K562 (cell line): ENCODE measurements around the gene MAML1. TPM values are rescaled to one million over a fixed set of nuclear protein-coding genes. Genes with fewer than 3 reads are reported as not detected.

Experiments
- C11orf30 ChIP-seq: fragments of 450-650 bp; IDR thresholded peaks from 2 replicates; pipeline ENCODE4 v1.6.1; 2016; ENCODE audit warnings: low read depth, mild to moderate bottlenecking
- CHD2 ChIP-seq: IDR thresholded peaks from 2 replicates; pipeline ENCODE4 v1.6.1; 2011; ENCODE audit warnings: low read depth, low read length
- ETV1 ChIP-seq: fragments of 450-650 bp; conservative IDR thresholded peaks from 2 replicates; pipeline ENCODE4 v1.6.1; 2016; ENCODE audit warnings: missing genetic modification characterization, control low read depth, low read depth, missing compliant biosample characterization
- FOXJ3 ChIP-seq: sonication (generic); formaldehyde crosslinking; IDR thresholded peaks from 2 replicates; pipeline ENCODE4 v1.4.0; 2020; ENCODE audit warnings: mild to moderate bottlenecking, missing genetic modification reagents
- HMG20A ChIP-seq: fragments of 450-650 bp; formaldehyde crosslinking; conservative IDR thresholded peaks from 2 replicates; pipeline ENCODE4 v1.4.0; 2020; ENCODE audit warnings: mild to moderate bottlenecking, mixed read lengths
- IRF2 ChIP-seq: sonication (generic); formaldehyde crosslinking; IDR thresholded peaks from 2 replicates; pipeline ENCODE4 v1.8.1; 2022; ENCODE audit warnings: mild to moderate bottlenecking, missing genetic modification reagents
- JUND ChIP-seq, 2 experiments: IDR thresholded peaks; 2 replicates in 1 of 2; 3 replicates in 1 of 2; pipeline ENCODE4 v1.6.1; 2011; ENCODE audit warnings: borderline replicate concordance in 2 of 2, low read depth in 2 of 2, low read length in 2 of 2, improper control_type of control experiment in 1 of 2, missing biosample characterization in 1 of 2, missing genetic modification characterization in 1 of 2, missing genetic modification reagents in 1 of 2
- KDM4B ChIP-seq, 2 experiments: fragments of 450-650 bp in 1 of 2; sonication (generic) in 1 of 2; IDR thresholded peaks; 2 replicates each; pipeline ENCODE4 v1.6.1; 2016 to 2017; ENCODE audit warnings: borderline replicate concordance in 2 of 2, antibody characterized with exemption in 1 of 2, low read depth in 1 of 2, mild to moderate bottlenecking in 1 of 2
- NCOA6 ChIP-seq: fragments of 450-650 bp; IDR thresholded peaks from 2 replicates; pipeline ENCODE4 v1.6.1; 2017; ENCODE audit warnings: mild to moderate bottlenecking
- NONO ChIP-seq, 2 experiments: fragments of 200-400 bp in 1 of 2; fragments of 450-650 bp in 1 of 2; formaldehyde crosslinking in 1 of 2; IDR thresholded peaks; 2 replicates each; pipeline ENCODE4 v1.6.1; 2017; ENCODE audit warnings: low read depth in 2 of 2, mild to moderate bottlenecking in 2 of 2, moderate library complexity in 2 of 2, low read length in 1 of 2
- PKNOX1 ChIP-seq: fragments of 450-650 bp; IDR thresholded peaks from 2 replicates; pipeline ENCODE4 v1.6.1; 2016
- RBBP5 ChIP-seq: fragments of 200-600 bp; sonication (generic); IDR thresholded peaks from 2 replicates; pipeline ENCODE4 v1.6.1; 2012; ENCODE audit warnings: borderline replicate concordance, mild to moderate bottlenecking, low read length, control low read depth, inconsistent platforms; ENCODE audit not compliant: insufficient read depth, poor library complexity, severe bottlenecking
- SETDB1 ChIP-seq: IDR thresholded peaks from one replicate; pipeline ENCODE4 v1.6.1; 2012; ENCODE audit warnings: low read length, control low read depth, inconsistent platforms
- SP1 ChIP-seq: sonication (generic); formaldehyde crosslinking; IDR thresholded peaks from 2 replicates; pipeline ENCODE4 v1.8.1; 2022; ENCODE audit warnings: mild to moderate bottlenecking, missing genetic modification reagents
- SRSF9 ChIP-seq: fragments of 200-400 bp; formaldehyde crosslinking; IDR thresholded peaks from 2 replicates; pipeline ENCODE4 v1.6.1; 2017; ENCODE audit warnings: low read depth, low read length, borderline replicate concordance
- ZNF280A ChIP-seq: fragments of 450-650 bp; IDR thresholded peaks from 2 replicates; pipeline ENCODE4 v1.6.1; 2018; ENCODE audit warnings: mild to moderate bottlenecking, low read depth; ENCODE audit not compliant: partially characterized antibody
- polyA plus RNA-seq, 8 experiments: library from polyadenylated mRNA; depleted of rRNA in 4 of 8; stranded (reverse) in 5 of 8; unstranded in 3 of 8; fragments of >200 nt; fragmentation: Nextera tagmentation in 2 of 8; fragmentation: Illumina TruSeq in 1 of 8; extraction: Ambion mirVana in 2 of 8; extraction: Trizol in 1 of 8; gene quantifications; 2 replicates each; pipeline versions ENCODE4 v1.2.1 to v1.2.3, GENCODE V29; 2011 to 2014; ENCODE audit warnings: inconsistent platforms in 1 of 8, missing spikeins in 1 of 8
- total RNA-seq, 7 experiments: library from RNA; depleted of rRNA in 6 of 7; stranded (reverse); fragments of >200 nt in 6 of 7; fragmentation: Illumina TruSeq in 2 of 7; extraction: Trizol in 2 of 7; gene quantifications; 2 replicates each; pipeline versions ENCODE4 v1.2.1 to v1.2.3, GENCODE V29; 2011 to 2021; ENCODE audit warnings: low replicate concordance in 1 of 7
- TF ChIP-seq, protein P1 (sequence below), 2 experiments: IDR thresholded peaks in 1 of 2; conservative IDR thresholded peaks in 1 of 2; 2 replicates each; pipeline ENCODE4 v1.6.1; 2016; ENCODE audit warnings: low read depth in 2 of 2, mild to moderate bottlenecking in 1 of 2, missing compliant biosample characterization in 1 of 2, missing genetic modification characterization in 1 of 2, moderate library complexity in 1 of 2
- TF ChIP-seq, protein P2 (sequence below): fragments of 450-650 bp; formaldehyde crosslinking; IDR thresholded peaks from 2 replicates; pipeline ENCODE4 v1.4.0; 2022; ENCODE audit warnings: missing genetic modification characterization

The MAML1 gene
- total and polyA plus RNA-seq, 9 of the 15 experiments (the other 6 are each of a cell fraction or from before 2014, with no cell fraction given): 0.32 to 18.4 (median 7.0) TPM

DNA sequence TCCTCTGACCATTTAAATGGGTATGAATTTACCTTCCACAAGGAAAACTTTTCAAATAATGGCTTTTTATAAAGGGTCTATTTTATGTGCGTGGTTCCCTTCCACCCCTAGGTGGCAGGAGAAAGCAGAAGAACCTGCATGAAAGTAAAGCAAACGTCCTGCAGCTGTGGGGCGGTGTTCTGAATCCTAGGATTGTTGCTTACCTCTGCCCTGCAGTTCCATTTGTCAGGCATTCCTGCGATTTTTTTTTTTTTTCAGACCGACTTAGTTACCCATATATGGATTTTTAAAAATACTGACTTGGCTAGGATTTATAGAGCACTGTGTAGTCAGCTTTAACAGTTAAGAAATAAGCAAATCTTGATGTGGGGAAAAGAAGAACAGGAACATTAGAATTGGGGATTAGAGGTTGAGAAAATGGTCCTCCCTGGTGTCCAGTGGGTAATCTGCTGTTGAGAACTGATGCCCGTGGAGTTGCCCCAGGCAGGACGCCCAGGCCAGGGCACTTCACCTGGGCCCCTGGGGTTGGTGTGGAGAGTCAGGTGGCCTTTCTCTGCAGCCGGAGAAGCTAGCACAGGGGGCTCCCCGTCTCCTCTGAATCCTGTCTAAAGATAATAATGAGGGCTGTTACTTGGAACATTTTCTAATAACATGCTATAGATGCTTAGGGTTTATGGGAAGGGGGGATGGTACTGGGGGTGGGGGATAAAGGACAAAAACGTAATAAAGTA, 30.8 kb downstream of the MAML1 start (continued):
- TF ChIP-seq, protein P1, sequence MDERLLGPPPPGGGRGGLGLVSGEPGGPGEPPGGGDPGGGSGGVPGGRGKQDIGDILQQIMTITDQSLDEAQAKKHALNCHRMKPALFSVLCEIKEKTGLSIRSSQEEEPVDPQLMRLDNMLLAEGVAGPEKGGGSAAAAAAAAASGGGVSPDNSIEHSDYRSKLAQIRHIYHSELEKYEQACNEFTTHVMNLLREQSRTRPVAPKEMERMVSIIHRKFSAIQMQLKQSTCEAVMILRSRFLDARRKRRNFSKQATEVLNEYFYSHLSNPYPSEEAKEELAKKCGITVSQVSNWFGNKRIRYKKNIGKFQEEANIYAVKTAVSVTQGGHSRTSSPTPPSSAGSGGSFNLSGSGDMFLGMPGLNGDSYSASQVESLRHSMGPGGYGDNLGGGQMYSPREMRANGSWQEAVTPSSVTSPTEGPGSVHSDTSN (CRISPR knock-in tag; IDR thresholded peaks at IDR 0.05; ENCODE audit: low read depth): no peak
- TF ChIP-seq, protein P1 (tag; conservative IDR thresholded peaks at IDR 0.05; ENCODE audit: low read depth): no peak
- TF ChIP-seq IRF2 (CRISPR knock-in tag) (no peak), SP1 (CRISPR knock-in tag) (no peak), PKNOX1 (no peak), C11orf30 (peak; percentile 39), NONO (IDR thresholded peaks at IDR 0.05; ENCODE audit: low read depth in 2 of 2, low read length in 1 of 2) (no peak), ZNF280A (no peak), FOXJ3 (no peak), ETV1 (tag) (no peak), NCOA6 (no peak), KDM4B (IDR thresholded peaks at IDR 0.05; ENCODE audit: borderline replicate concordance in 2 of 2, low read depth in 1 of 2) (no peak), SETDB1 (no peak), JUND (IDR thresholded peaks at IDR 0.05; ENCODE audit: borderline replicate concordance, low read depth, low read length) (no peak), JUND (tag; IDR thresholded peaks at IDR 0.05; ENCODE audit: borderline replicate concordance, low read depth, low read length) (no peak; the same call in 2 of the 3 replicates), RBBP5 (no peak), HMG20A (CRISPR knock-in tag) (no peak), CHD2 (no peak), SRSF9 (no peak)
- TF ChIP-seq, protein P2, sequence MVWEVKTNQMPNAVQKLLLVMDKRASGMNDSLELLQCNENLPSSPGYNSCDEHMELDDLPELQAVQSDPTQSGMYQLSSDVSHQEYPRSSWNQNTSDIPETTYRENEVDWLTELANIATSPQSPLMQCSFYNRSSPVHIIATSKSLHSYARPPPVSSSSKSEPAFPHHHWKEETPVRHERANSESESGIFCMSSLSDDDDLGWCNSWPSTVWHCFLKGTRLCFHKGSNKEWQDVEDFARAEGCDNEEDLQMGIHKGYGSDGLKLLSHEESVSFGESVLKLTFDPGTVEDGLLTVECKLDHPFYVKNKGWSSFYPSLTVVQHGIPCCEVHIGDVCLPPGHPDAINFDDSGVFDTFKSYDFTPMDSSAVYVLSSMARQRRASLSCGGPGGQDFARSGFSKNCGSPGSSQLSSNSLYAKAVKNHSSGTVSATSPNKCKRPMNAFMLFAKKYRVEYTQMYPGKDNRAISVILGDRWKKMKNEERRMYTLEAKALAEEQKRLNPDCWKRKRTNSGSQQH (CRISPR knock-in tag): no peak
